ENCODE data around the gene CDH13.

DNA sequence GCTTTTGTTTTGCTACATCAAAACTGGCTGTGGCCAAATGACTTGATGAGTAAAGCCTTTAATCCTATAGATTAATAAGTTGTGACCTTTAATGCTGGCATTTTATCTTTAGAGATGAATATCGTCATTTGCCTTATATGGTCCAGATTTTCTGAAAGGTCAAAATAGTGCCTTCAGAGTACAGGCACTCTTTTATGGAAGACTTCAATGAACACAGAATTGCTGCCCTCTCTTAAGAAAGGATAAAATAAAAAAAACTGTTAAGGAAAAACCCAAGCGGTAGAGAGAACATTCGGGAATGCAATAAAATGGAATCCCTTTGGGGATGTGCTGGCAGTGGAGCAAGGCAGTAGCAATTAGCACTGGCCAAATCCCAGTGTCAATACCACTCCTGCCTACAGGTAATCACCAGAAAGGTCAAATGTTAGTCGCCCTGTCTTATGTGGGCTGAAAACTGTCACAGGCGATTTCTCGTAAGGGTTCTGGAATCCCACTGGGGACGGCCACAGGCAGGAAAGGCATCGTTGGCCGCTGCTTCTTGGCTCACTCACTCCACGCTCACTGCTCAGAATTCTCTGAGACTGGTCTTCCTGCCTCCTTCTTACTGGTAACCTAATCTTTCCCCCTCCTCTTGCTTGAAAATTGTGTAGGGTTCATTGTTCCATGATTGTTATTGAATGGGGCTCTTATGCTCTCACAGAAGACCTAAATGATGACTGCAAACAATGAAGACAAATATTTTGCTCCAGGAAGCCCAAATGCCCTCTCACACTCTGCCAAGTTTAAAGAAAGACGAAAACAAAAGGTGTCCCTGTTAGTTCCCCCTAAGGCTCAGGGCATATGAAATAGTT is 1135.6 kb downstream of the CDH13 start:
- TF ChIP-seq POLR2A (IDR thresholded peaks at IDR 0.05; ENCODE audit: low read depth) (no peak), CTCF (IDR thresholded peaks at IDR 0.05) (no peak)

All from esophagus muscularis mucosa (tissue), 3 donors.